Measurements from ENCODE around the gene MBNL1. TPM values are rescaled to one million over a fixed set of nuclear protein-coding genes. Genes with fewer than 3 reads are reported as not detected.

The MBNL1 gene
- total and polyA plus RNA-seq, 4 donors = 17.1 to 110 (median 62.3) TPM

GRCh38 chr3:152269831-152270734 is 1.4 kb downstream of the MBNL1 start:
- 1% methylated on average over 16 of the region's 16 CpGs for WGBS
- peaks cover 0 to 20% (median 15%) of the 10 kb centered on the region in 4 donors for H3K4me1 ChIP-seq (ENCODE audit: control insufficient read depth in 4 of 4, insufficient read depth in 4 of 4, low read length in 3 of 4)
- TF ChIP-seq TAF1 (conservative IDR thresholded peaks at IDR 0.05) (peak; percentile 11), EGR1 (IDR thresholded peaks at IDR 0.05; ENCODE audit: low read depth in 2 of 2) (no peak), YY1 (IDR thresholded peaks at IDR 0.05) (peak; percentile 81), NR2F2 (IDR thresholded peaks at IDR 0.05) (no peak)
- H3K9ac ChIP-seq (ENCODE audit: low read depth in 1 of 2, low read length in 2 of 2) = peak overlapping the region; percentile 97 to 99
- no peaks in the 10 kb centered on the region for H3K9me3 ChIP-seq (ENCODE audit: control insufficient read depth in 4 of 4, low read length in 3 of 4)
- DNase-seq (ENCODE audit: low spot score) = peak; percentile 60
- peak overlapping the region; percentile 82 to 93 (median 88) for H3K4me3 ChIP-seq (ENCODE audit: low read depth in 1 of 3, low read length in 3 of 3)
- no peaks in the 10 kb centered on the region for H3K36me3 ChIP-seq (ENCODE audit: control insufficient read depth in 4 of 4, insufficient read depth in 3 of 4, low read depth in 1 of 4, low read length in 3 of 4)
- peak overlapping the region; percentile 98 to 99 for H3K27ac ChIP-seq (ENCODE audit: low read depth in 1 of 2, low read length in 2 of 2)
- H3K27me3 ChIP-seq (ENCODE audit: control insufficient read depth in 4 of 4, insufficient read depth in 4 of 4, low read length in 3 of 4) = no peaks in the 10 kb centered on the region

GRCh38 chr3:152270937-152271336 is 2.2 kb downstream of the MBNL1 start:
- Histone ChIP-seq H3K4me3 (ENCODE audit: low read depth in 1 of 3, low read length in 3 of 3) (peak overlapping the region in 1 of 3 donors; percentile 82), H3K4me1 (ENCODE audit: control insufficient read depth in 4 of 4, insufficient read depth in 4 of 4, low read length in 3 of 4) (peaks cover 0 to 23% (median 15%) of the 10 kb centered on the region in 4 donors), H3K36me3 (ENCODE audit: control insufficient read depth in 4 of 4, insufficient read depth in 3 of 4, low read depth in 1 of 4, low read length in 3 of 4) (no peaks in the 10 kb centered on the region), H3K27ac (ENCODE audit: low read depth in 1 of 2, low read length in 2 of 2) (no peak overlapping the region), H3K9ac (ENCODE audit: low read depth in 1 of 2, low read length in 2 of 2) (peak overlapping the region; percentile 47 to 97), H3K9me3 (ENCODE audit: control insufficient read depth in 4 of 4, low read length in 3 of 4) (no peaks in the 10 kb centered on the region), H3K27me3 (ENCODE audit: control insufficient read depth in 4 of 4, insufficient read depth in 4 of 4, low read length in 3 of 4) (no peaks in the 10 kb centered on the region)
- 72% methylated on average over 1 of the region's 1 CpG for WGBS
- TF ChIP-seq EGR1 (IDR thresholded peaks at IDR 0.05; ENCODE audit: low read depth in 2 of 2) = no peak
- no peak for TF ChIP-seq HNF4G (IDR thresholded peaks at IDR 0.05)
- DNase-seq (ENCODE audit: low spot score) = no peak

GRCh38 chr3:152271501-152272236 is 2.9 kb downstream of the MBNL1 start:
- Histone ChIP-seq H3K9me3 (ENCODE audit: control insufficient read depth in 4 of 4, low read length in 3 of 4) (no peaks in the 10 kb centered on the region), H3K27ac (ENCODE audit: low read depth in 1 of 2, low read length in 2 of 2) (no peak overlapping the region), H3K4me1 (ENCODE audit: control insufficient read depth in 4 of 4, insufficient read depth in 4 of 4, low read length in 3 of 4) (peaks cover under 1 to 29% (median 15%) of the 10 kb centered on the region in 4 donors), H3K9ac (ENCODE audit: low read depth in 1 of 2, low read length in 2 of 2) (peak overlapping the region; percentile 47 to 63), H3K4me3 (ENCODE audit: low read depth in 1 of 3, low read length in 3 of 3) (no peak overlapping the region), H3K36me3 (ENCODE audit: control insufficient read depth in 4 of 4, insufficient read depth in 3 of 4, low read depth in 1 of 4, low read length in 3 of 4) (no peaks in the 10 kb centered on the region), H3K27me3 (ENCODE audit: control insufficient read depth in 4 of 4, insufficient read depth in 4 of 4, low read length in 3 of 4) (no peaks in the 10 kb centered on the region)
- 73% methylated on average over 5 of the region's 5 CpGs for WGBS
- TF ChIP-seq CTCF (IDR thresholded peaks at IDR 0.05; ENCODE audit: low read depth, low read length, missing input control) = no peak
- peak; percentile 33 for TF ChIP-seq REST (IDR thresholded peaks at IDR 0.05)
- DNase-seq (ENCODE audit: low spot score) = no peak

All from liver (tissue), 9 donors.